KOPT-K1 (cell line): Measurements from ENCODE around the gene RASSF1.

Experiments used
- H3K27ac ChIP-seq: fragments of 200-600 bp; sonication (generic); 2 replicates; pipeline ENCODE4 v1.5.1; 2016; ENCODE audit warnings: antibody characterized with exemption, mild to moderate bottlenecking, low read depth, low read length; ENCODE audit not compliant: poor library complexity, severe bottlenecking
- H3K36me3 ChIP-seq: fragments of 200-600 bp; sonication (generic); 2 replicates; pipeline ENCODE4 v1.5.1; 2017; ENCODE audit warnings: antibody characterized with exemption, mild to moderate bottlenecking, low read length, moderate library complexity; ENCODE audit not compliant: insufficient read depth
- H3K9me3 ChIP-seq: fragments of 200-600 bp; sonication (generic); 2 replicates; pipeline ENCODE4 v1.5.1; 2017; ENCODE audit warnings: antibody characterized with exemption, low read length, mild to moderate bottlenecking; ENCODE audit not compliant: insufficient read depth, poor library complexity, severe bottlenecking

The RASSF1 gene

DNA sequence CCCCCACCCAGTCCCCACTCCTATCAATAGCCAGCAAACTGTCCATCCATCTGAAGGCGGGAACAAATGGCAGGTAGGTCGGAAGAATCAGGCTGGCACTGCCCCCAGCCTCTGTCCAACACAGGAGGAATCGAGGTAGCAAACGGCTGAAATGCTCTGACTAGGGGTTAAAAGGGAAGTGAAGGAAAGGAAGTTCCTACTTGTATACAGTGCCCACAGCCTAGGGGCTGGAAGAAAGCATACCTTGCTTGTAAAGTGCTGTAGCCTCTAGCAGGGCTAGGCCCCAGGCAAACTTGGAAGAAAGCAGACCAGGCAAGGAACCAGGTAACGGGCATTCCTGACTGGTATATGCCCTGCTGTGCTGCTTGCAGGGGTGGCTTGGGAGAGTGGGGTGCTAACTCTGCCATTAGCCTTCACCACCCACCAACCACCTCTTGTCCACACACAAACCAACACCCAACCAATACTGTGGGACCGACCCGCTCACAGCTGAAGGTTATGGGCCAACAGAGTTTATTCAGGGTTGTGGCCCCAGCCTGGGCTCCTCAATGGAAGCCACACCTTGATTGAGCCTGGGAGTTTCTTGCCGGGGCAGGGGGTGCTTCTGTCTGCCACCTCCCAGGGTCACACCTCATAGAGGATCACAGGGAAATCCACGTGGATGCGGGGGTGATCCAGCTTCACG lies 15.0 kb downstream of the RASSF1 start:
- Histone ChIP-seq H3K27ac (no peak overlapping the region), H3K36me3 (peaks cover 46% of the 10 kb centered on the region), H3K9me3 (no peaks in the 10 kb centered on the region)

DNA sequence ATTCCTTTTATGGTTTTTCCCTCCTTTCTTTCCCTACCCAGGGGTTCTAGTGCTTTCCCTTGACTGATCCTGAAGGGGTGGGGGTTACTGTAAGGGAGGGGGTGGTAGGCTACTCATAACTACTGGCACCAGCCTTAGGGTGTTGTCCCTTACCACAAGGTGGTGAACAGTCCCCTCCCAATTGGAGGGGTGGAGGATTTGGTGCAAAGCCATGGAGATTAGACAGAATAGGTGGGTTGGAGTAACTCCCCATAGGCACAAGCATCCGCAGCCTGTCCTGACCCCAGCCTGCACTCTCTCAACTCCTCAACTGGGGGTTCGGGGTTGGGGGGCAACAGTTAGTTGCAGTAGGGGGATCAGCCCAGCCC lies 15.5 kb downstream of the RASSF1 start:
- Histone ChIP-seq H3K36me3 (peaks cover 41% of the 10 kb centered on the region), H3K27ac (no peak overlapping the region), H3K9me3 (no peaks in the 10 kb centered on the region)

DNA sequence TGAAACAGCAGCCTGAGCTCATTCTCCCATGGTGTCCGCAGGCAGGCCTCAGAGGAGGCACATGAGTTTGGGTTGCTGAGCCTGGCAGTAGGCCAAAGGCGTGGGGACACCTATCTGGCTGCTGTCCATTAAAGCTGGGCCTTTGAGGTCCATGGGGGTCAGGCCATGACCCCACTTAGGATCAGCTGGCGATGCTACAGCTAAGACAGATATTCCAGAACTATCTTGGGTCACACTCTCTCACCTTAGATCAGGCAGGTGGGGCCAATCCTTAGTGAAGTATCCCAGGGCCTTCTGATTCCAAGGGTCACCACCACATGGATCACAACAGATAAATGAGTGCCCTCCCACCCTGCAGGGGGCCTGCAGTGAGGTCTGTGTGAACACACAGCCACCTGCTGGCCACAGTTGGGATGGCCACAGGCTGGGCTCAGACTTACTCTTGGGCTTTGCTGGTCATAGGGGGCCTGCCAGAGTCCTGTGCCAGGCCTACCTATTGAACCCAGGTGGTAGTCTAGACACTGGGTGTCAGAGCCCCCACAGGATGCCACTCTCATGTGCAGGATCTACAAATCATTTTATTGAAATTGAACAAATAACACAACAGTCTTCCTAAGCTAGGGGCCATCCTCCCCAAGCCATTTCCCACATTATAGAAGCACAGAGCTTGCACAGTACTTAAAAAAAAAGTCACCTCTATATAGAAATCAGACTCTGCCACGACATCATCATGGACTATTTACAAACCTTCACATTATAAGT lies 16.1 kb downstream of the RASSF1 start:
- Histone ChIP-seq H3K27ac (no peak overlapping the region), H3K36me3 (peaks cover 37% of the 10 kb centered on the region), H3K9me3 (no peaks in the 10 kb centered on the region)

DNA sequence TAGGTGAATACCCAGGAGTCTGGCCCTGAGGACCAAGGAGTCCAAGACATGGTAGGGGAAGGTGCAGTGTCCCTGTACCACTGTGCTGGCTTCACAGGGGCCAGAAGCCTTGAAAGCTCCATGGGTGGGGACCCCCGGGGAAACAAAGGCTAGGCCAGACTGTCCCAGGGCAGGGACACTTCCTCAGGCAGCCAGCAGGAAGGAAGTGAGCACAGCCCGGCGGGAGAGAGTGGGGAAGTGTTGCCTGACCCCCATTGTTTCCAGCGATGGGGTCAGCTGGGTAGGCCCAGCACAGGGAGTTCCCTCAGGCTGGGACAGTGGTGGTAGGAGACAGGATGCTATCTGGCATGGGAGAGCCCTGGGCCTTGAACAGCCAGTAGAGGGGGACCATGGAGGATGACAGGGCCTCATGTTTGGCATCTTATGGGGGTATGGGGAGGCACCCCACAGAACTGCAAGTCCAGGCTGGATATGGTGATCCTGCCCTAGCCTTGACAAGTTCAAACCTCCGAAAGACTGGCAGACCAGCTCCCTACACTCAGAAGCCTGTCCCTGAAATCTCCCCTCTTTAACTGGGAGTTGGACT lies 16.9 kb downstream of the RASSF1 start:
- no peaks in the 10 kb centered on the region for H3K9me3 ChIP-seq
- no peak overlapping the region for H3K27ac ChIP-seq
- H3K36me3 ChIP-seq, result peaks cover 41% of the 10 kb centered on the region

DNA sequence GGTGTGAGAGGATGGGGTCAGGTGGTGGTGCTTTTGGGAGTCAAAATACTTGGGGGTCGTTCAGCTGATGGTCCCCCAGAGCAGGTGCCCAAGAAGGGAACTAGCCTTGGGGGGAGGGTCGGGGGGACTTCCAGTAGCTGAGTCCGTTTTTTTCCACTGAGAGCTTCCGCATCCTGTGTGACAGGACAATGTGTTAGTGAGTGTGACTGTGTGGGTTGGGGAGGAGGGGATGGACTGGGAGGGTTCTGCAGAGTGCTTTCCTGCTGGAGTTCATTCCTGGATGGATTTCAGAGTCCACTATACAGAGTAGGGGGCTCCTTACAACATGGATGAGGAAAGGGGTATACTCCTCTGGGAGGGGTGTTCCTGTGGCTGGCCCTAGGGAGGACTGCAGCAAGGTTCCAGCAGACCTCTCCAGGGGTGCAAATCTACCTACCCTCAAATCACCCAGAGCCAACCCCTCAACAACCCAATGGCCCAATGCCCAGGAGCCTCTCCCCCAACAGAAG lies 17.5 kb downstream of the RASSF1 start:
- peaks cover 47% of the 10 kb centered on the region for H3K36me3 ChIP-seq
- no peaks in the 10 kb centered on the region for H3K9me3 ChIP-seq
- H3K27ac ChIP-seq, result no peak overlapping the region

DNA sequence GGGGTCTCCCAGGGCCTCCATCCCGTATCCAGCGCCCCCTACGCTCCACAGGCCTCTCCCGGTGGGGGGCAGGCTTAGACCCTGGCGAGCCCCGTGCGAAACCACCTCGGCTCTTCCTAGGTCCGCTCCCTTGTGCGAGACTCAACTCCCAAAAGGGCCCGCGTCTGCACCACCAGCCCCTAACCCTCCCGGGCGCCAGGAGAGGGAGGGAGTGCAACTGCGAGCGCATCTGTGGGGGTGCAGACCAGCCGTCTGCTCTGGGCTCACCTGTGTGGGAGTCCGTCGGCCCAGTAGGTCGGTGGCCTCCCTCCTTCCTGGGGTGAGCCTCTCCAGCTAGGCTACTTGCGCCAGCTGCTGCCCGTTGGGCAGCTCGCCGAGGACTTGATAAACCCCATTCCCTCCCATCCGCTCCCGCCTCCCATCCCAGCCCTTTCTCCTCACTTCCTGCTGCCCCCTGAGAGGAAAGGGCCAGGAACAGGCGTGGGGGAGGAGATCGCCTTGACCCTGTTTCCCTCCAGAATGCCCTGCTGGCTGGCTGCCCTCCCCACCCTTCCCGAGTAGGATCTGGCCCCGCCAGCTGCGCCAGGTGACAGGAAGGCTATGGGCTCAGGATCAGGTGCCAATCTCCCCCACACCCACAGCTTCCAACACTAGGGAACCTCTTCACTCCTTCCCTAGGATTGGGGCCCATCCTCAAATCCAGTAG lies 18.1 kb downstream of the RASSF1 start, which contains the start of gene HYAL2:
HYAL2 (minus strand) TSS at position 360 of the 706 bp plus-strand sequence. CDS start 2,256 bp downstream, outside the sequence.
- Histone ChIP-seq H3K27ac (peak within 1 kb of the TSS; percentile 96), H3K9me3 (no peaks in the 10 kb centered on the region), H3K36me3 (peaks cover 52% of the 10 kb centered on the region)

DNA sequence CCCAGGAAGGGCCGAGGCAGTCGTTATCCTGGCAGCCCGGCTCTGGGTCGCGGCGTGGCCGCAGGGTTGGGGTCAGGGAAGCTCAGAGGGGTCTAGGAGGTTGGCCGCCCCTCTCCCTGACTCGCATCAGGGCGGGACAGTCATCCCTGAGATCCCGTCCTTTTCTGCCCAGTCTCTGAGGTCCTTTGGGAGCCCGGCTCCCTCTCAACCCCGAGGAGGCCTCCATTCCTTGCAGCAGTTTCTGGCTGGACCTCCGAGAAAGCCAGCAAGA lies 18.6 kb downstream of the RASSF1 start:
- H3K36me3 ChIP-seq, result peaks cover 57% of the 10 kb centered on the region
- H3K27ac ChIP-seq, result peak overlapping the region; percentile 96

DNA sequence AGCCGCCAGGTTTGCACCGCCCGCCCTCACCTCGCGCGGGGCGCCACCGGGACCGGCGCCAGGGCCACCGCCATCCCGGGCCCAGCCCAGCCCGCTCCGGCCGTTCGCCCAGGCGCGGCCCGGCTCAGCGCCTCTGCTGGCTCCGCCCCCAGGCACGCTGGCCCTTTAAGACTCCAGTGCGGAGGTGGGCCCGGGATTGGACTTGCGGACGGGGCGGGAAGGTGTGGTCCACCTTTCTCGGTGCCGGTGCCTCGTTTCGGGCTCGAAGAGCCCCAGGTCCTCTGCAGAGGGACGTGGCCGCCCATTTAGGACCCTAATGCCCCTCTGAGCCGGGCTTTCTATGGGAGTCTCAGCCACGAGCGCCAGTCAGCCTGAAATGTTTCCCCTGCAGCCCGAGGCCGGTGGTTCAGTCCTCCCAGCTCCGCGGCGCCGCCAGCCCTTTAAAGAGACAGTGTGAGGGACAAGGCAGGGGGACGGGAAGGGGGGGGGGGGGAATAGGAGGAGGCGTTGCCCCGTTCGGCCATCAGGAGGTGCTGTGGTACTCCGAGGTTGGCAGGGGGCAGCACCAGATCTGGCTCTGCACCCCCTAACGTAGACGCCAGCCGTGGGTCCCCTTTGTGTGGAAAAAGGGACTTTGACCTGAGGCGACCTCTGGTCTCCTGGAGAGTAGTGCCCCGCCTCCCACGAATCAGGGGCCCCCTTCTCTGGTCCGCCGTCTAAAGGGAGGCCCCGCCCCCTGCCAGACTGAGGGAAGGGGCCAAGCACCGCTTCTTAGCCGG lies 19.1 kb downstream of the RASSF1 start:
- H3K27ac ChIP-seq, result peak overlapping the region; percentile 96
- peaks cover 61% of the 10 kb centered on the region for H3K36me3 ChIP-seq
- no peaks in the 10 kb centered on the region for H3K9me3 ChIP-seq

More for the DNA sequence above, 18.6 kb downstream of the RASSF1 start:
- H3K9me3 ChIP-seq, result no peaks in the 10 kb centered on the region

DNA sequence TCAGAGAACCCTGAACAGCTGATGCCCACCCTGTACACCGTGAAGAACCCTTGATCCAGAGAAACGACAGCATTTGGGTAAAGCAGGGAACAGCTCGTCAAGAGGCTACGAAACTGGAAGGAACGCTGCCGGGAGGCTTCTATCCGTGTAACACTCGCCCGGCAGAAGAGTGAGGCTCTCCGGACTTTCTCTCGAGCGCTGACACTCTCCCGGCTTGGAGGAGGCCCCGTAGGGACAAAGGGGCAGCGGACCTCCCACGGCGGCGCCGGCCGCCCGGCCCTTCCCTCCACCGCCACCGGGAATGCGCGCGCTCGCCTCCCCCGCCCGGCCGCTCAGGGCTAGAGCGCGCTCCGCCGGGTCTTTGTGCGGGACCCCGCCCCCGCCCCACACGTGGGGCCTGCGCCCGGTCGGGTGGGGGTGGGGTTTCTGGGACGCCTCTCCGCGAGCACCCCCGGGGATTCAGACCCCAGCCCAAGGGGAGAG lies 19.7 kb downstream of the RASSF1 start:
- H3K36me3 ChIP-seq, result peaks cover 62% of the 10 kb centered on the region
- peak overlapping the region; percentile 96 for H3K27ac ChIP-seq
- H3K9me3 ChIP-seq, result no peaks in the 10 kb centered on the region

DNA sequence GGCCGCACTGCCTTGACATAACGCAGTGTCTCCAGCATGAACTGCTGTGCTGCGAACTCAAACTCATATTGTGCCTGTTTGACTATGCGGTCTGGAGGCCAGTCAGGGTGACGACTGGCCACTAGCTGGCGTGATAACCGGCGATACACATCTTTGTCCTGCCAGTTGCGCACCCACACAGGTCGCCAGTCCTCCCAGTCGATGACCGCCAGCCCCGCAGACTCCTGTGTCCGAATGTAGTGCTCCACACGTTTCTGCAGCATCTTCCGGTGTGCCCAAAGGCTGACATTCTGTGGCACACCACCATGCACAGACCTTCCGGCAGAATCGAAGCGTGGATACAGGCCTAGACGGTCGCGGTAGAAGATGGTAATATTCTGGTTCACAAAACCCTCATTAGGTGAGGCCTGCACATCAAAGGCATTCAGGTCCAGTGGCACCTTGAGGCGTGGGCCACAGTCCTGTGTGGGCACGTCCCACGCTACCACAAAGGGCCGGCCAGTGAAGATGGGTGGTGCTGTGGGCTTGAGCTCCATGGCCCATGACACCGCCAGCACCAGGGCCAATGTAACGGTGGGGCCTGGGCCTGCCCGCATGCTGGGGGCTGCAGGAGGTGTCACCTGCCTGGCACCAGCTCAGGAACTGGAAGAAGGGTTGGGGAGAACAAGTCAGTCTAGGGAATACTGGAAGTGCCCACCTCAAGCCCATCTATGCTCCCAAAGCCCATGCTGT lies 20.6 kb downstream of the RASSF1 start:
- Histone ChIP-seq H3K9me3 (no peaks in the 10 kb centered on the region), H3K36me3 (peaks cover 54% of the 10 kb centered on the region), H3K27ac (peak overlapping the region; percentile 96)

DNA sequence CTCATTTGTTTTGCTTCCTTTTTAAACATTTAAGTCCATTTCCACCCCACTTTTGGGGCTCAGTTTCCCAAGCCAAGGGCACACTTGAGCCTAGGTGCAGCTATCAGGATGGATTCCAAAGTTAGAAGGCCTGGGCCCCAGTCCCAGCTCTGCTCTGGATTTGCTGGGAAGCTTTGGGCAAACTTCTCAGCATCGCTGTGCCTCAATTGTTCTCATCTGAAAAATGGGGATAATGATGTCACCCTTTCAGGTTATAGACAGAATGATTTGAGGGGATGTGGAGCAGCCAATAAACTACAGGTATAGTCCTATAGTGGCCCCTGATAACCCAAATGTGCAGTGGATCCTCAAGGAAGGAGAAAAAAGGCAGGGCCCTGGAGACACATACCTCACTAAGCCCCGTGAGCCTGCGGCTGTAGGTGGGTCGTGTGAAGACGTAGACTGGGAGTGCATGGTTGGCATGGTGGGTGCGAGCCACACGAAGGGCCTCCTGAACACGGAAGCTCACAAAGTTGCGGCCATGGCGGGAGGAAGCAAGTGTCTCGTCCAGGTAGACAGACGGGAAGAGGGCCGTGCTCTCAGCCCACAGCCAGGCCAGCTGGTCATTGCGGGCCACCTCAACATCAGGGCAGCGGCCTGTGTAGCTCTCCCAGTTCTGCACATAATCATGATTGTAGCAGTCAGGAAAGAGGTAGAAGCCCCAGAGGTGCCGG lies 21.3 kb downstream of the RASSF1 start:
- Histone ChIP-seq H3K9me3 (no peaks in the 10 kb centered on the region), H3K36me3 (peaks cover 46% of the 10 kb centered on the region), H3K27ac (no peak overlapping the region)

DNA sequence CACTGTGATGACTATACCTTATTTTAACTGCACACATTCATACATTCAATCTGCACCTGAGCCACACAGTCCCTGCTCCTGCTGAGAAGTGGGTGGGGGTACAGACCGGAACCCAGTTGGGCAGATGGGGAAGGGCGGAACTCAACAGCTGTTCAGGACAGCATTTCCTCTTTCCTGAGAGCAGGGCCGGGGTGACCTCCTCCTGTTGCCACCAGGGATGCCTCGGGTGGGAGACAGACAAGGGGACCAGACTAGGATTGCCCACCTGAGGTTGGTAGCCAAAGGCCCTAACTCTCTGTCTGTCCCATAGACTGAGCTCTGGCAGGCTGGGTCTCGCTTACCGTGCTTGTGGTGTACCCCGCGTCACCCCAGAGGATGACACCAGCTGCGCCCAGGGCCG lies 22.0 kb downstream of the RASSF1 start:
- H3K9me3 ChIP-seq, result no peaks in the 10 kb centered on the region
- no peak overlapping the region for H3K27ac ChIP-seq
- peaks cover 39% of the 10 kb centered on the region; the same call in 1 of the 2 replicates for H3K36me3 ChIP-seq

DNA sequence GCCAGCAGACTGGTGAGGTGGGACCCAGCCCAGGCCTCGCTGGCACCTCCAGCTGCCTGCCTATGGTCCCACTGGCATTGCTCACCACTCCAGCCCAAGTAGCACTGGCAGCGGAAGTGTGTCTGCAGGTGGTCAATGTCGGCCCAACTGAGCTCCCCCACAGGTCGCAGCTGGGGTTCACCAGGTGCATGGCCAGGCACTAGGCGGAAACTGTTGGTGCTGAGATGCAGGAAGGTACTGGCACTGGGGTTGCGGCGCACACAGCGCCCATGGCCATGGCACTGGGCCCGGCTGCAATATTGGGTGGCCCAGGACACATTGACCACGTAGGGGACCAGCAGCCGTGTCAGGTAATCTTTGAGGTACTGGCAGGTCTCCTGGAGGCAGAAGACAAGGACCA lies 22.5 kb downstream of the RASSF1 start:
- Histone ChIP-seq H3K9me3 (no peaks in the 10 kb centered on the region), H3K36me3 (peaks cover 35% of the 10 kb centered on the region; the same call in 1 of the 2 replicates), H3K27ac (no peak overlapping the region)
